Activated T-helper 1 cell treated with Interleukin-2 at 50 U/mL for 16 hours (primary cell): ENCODE measurements around the gene ORC1.
"Not testable (repeated sequence)": the region's sequence is repeated elsewhere in the genome, so short reads cannot be mapped to it uniquely, and the experiment has no call there.

Experiments
- DNase-seq: peaks from one replicate; pipeline ENCODE4 v3.0.0-alpha.2; 2020; ENCODE audit warnings: low read depth

ORC1 gene

DNA sequence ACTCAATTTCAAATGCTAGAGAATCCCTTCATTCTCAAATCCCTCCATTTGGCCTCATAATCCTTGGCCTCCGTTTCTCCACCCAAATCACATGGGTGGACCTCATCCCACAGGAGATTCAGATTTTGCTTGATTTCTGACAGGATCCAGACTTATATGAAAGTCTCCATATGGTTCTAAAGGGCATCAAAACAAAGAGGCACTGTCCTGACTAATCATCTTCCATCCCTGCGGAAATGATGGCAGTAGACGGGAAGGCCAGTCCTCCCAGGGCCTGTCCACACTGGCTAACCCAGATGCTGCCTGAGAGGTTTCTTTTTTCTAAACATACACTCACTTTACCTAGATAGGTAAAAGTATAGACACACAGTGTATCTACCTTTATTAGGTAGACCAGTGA is 18.8 kb downstream of the ORC1 start:
- no peak for DNase-seq

DNA sequence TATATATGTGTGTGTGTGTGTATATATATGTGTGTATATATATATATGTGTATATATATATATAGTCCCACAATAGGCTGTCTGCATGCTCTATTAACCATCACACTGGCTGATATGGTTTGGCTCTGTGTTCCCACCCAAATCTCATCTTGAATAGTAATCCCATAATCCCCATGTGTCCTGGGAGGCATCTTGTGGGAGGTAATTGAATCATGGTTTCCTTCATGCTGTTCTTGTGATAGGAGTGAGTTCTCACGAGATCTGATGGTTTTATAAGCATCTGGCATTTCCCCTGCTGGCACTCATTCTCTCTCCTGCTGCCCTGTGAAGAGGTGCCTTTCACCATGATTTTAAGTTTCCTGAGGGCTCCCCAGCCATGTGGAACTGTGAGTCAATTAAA is 34.4 kb downstream of the ORC1 start:
- DNase-seq, result not testable (repeated sequence)

DNA sequence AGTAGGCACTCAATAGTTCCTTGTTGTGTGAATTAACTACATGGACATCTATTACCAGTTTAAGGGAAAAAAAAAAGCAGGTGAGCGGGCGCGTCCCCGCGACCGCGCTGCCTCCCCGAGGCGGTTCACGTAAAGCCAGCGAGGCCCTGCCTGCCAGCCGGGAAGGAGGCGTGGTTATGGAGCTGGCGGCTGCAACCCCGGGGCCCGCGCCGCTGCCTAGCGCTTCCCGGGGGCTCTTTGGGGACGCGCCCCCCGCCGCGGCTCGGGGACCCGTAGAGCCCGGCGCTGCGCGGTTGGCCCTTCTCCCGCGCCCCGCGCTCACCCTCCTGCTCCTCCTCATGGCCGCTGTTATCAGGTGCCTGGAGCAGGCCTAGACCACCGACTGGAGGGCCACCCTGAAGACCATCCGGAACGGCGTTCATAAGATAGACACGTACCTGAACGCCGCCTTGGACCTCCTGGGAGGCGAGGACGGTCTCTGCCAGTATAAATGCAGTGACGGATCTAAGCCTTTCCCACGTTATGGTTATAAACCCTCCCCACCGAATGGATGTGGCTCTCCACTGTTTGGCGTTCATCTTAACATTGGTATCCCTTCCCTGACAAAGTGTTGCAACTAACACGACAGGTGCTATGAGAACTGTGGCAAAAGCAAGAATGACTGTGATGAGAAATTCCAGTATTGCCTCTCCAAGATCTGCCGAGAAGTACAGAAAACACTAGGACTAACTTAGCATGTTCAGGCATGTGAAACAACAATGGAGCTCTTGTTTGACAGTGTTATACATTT is 35.6 kb downstream of the ORC1 start:
- peak; percentile 47 for DNase-seq

DNA sequence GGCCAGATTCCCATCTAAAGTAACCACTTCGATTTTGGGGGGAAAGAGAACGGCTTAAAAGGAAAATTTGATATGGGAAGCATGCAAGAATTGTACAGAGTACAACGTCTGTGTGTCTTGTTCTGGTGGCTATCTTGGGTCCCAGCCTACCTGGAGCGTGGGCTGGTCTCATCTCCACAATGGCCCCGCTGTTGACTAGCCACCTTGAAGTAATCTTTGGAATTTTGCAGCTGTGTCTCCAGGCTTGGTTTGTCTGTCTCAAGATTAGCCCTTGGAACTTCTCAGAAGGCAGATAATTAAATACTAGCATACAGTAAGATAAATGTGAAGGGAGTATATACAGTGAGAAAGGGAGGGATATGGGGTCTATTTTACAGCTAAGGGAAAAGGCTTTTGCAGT is 37.0 kb downstream of the ORC1 start:
- DNase-seq, result no peak

DNA sequence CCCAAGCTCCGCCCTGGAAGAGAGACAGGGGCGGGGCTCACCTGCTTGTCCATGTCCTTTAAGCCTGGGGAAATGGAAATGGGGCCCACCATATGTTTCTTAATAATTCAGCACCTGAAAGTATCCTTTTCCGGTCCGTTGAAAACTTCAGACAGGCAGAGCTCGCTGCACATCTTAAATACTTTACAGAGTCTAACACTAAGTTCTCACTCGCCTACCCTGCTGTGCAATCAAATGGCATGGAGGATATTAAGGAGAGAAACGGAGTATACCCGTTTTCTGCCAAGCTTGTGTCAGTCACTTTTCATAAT is 37.8 kb downstream of the ORC1 start:
- no peak for DNase-seq

DNA sequence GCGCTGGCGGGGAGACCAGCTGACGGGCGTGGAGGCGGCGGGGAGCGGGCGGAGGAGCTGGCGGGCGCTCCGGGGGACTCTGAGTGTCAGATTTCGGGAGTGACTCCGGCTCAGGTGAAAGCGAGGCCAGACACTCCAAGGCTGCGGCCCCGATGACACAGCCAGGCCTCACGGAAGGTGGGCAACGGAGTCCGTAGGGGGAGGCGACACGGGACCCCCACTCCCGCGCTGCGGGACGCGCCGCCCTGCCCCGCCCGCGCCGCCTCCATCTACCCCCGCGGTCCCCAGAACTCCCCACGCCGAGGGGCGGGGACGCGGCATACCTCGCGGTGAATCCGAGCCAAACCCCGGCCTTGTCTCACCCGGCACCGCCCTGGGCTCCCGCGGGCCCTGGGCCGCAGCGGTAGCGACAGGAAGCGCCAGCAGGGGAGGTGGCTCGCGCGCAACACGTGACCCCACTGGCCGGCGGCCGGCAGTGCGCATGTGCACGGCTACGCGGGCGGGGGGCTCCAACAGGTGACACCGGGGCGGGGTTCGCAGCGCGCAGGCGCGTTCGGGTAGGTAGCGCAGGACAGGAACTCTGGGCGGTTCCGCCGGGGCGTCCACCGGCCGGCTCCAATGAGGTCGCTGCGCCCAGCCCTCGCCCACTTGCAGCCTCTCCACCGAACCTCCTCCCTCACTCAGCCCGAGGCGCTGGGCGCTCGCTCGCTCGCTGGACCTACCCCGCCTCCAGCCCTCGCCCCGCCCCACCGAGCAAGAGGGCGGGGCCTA is 38.3 kb downstream of the ORC1 start, which contains the start of gene CC2D1B:
Gene CC2D1B (minus strand): TSS at position 460 of the 771 bp plus-strand sequence. CDS start 1,585 bp downstream, outside the sequence.
- peak; percentile 100 for DNase-seq

DNA sequence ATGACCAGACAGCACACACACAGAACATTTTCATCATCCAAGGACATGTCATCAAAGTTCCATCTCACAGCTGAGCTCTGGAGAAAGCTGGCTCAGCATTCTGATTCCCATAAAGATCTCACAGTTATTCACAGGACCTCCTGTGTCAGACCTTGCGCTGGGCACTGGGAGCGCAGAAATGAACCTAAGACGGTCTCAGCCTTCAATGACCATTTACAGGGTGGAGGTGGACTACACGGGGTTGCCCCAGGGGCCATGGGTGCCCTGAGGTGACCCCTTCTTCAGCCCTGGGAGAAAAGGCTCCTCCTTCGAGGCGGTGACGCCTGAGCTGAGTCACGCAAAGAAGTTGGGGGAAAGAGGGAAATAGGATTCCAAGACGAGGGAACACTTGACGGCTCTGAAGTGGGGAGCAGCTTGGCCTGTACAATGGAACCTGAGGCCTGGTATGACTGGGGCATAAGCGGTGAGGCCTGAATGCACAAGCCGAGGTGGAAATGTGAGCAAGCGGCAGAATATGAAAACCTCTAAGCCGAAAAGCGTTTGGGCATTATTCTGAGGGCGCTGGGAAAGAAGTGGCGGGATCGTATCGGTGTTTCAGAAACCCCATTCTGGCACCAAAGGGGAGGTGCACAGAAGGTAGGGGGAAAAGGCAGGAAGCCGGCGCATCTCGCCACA is 39.0 kb downstream of the ORC1 start:
- no peak for DNase-seq

DNA sequence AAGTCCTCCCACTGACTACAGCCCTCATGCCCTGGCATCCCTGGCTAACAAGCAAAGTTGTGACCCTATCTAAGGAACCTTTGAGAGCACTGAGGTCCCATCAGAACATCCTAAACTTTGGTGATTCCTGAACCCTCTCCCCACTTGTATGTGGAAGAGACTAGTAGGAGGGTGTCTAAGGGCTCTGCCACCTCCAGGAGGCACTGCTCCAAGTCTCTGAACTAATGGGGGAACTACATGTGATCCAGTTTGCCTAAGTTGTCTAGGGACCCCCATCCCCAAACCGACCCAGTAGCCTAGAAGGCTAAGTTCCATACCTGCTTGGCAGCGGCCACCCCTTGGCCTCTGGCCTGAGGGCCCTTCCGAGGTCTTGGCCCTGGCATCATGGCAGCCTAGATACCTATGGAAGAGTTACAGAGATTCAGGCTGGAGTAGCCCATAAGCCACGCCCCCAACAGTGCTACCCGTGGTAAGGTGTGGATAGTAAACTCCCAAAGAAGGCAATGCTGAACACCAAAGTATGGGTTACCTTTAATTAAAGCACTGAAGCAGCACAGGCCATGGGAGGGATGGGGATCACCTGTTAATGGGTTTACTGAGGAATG is 39.9 kb downstream of the ORC1 start:
- no peak for DNase-seq

DNA sequence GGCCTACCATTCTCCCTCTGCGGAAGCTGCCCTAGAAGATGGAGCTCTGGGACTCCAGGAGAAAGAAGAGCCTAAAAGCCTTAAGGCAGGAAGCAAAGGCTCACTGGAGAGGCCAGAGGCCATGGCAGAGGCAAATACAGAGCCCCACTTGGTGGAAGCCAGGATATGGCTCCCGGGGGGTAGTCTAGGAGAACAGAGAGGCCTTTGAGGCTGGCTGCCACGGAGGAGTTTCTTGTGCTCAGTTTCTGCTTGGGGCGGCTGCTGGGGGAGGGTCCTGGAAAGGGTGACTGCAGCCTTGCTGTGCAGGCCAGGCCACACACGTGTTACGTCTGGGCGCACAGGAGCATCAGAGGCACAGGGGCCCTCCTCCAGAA is 43.6 kb downstream of the ORC1 start:
- DNase-seq, result no peak

DNA sequence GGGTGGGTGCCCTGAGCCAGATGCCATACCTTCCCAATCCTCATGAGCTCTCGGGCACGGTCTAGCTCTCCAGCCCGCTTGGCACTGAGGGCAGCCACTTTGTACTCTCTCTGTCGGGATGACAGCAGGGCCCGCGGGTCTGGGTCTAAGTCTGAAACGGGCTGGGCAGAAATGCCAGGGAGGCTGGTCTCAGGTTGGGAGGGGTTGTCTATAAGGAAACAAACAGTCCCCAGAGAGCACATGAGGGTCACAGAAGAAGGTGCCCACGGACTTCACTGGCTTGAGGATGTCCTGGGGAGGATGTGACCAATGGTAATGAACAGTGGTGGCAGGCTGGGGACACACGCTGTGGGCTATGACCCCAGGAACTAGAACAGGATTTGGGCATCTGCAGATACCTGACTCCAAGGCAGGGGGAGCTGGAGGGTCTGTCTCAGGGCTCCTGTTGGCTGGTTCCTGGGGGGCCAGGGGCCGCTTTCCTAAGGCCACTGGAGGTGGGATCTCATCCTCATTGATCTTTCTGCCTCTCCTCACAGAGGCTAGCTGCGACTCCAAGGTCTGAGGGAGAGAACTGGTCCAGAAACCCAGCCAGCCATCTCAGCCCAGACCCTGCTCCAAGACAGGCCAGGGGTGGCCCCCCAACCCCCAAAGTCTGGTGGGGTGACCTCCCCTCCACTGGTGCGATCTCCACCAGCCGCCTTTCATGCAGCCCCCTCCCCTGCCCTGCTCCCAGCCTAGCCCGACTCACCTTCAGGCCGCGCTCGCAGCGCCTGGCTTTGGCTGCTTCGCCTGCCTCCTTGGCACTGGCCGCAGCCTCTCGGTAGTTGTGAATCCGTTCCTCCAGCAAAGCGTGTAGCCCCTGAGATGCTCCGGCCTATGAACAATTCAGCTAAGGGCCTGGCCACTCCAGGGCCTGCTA is 44.3 kb downstream of the ORC1 start:
- DNase-seq, result no peak

DNA sequence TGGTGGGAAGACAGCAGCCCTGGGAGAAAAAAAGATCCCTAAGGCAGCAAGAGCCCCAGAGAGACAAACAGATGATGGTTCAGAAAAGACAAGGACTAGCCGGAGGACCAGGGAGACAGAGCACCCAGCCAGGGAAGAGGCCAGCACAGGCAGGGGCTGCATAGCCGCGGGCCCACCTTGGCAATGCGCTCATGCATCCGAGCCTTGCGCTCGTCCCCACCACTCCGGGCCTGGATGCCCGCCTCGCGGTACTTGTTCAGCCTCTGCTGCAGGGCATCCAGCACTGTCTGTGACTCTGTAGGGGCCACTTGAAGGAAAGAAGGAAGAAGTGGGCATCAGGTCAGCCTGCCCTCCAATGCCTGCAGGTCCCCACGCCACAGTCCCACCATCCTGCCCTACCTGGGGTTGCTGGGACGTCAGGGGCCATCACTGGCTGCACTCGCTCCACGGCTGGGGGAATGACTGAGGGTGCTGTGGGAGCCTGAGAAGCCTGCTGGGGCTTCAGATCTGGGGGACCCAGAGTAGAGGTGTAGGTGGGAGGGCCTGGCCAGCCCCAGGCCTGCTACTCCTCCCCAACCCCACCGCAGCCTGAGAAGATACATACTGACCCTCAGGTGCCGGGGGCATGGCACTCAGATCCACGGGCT is 45.2 kb downstream of the ORC1 start:
- no peak for DNase-seq

DNA sequence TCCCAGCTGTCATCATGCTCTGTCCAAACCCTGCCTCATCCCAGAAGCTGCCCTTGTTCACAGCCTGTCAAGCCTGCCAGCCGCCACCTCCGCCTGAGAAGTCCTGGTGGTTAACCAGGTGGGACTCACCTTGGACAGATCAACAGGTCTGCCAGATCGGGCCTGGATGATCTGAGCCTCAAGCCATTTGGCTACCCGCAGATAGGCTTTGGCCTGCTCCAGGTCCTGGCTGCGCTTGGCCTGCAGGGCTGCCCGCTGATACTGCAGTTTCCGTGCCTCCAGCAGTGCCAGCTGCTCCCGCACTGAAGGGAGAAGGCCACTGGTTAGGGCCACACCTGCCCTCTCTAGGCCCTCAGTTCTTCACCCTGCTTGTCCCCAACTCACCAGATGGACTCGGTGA is 46.8 kb downstream of the ORC1 start:
- DNase-seq, result no peak

DNA sequence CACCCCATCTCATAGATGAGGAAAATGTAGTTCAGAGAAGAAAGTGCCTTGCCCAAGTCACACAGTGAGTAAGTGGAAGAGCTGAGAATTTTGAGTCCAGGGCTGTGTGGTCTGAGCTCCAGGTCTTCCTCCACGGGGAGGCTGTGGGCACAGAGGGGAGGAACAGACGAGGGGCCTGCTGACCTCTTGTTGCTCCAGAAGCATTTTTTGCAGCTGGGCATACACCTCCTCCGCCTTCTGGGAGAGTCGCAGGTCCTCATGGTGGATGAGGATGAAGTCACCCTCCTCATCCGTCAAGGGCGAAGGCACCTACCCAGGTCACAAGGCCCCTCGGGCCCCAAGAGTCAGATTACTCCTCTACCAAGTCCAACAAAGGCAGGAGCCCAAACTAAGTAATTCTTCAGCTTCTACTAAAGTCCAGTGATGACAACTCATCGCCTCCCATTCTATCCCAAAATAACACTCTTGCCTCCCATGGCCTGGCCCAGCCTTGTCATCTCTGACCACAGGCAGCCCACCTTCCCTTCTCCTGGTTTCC is 47.3 kb downstream of the ORC1 start:
- DNase-seq, result no peak

DNA sequence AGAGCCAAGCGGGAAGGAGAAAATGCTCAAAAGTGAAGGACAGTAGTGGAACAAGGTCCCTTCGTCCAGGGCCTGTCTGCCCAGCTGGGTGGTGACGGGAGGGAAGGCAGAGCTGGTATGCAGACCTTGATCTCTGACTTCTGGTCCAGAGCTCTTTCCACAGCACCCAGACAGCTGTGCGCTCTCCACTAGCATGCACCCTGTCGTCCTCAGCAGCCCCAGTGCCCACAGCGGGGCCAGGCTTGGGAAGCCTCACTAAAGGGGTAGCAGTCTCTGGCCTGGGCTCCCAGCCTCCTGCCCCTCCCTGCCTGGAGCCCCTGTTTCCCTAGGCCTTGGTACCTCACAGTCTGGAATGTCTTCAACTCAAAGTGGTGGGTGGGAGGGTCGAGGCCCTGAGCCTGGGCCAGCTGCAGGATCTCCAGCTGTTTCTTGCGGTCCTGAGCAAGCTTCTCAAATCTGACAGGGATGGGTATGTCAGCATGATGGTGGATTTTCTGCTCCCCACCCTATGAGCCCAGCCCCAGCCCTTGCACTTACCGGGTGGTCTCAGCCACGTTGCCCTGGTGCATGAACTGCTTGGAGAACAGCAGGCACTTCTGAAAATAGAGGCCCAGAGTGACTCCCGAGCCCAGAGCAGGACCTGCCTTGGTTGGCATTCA is 48.2 kb downstream of the ORC1 start:
- DNase-seq, result no peak

DNA sequence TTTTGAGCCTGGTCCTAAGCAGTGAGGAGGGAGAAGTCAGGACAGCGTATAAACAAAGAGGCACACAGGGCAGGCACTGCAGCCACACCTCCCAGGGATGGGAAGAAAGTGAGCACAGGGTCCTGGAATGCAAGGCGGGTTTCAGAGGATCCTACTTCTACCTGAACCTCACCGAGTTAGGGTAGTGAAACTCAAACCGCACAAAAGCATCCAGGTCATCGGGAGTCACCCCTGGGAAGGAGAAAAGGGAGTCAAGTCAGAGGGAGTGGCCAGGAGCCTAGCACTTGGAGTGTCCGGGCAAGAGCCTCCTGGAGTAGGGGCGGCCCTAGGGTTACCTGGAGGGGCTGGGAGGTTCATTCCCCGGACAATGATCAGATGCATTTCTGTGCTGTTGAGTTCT is 48.8 kb downstream of the ORC1 start:
- DNase-seq, result no peak

DNA sequence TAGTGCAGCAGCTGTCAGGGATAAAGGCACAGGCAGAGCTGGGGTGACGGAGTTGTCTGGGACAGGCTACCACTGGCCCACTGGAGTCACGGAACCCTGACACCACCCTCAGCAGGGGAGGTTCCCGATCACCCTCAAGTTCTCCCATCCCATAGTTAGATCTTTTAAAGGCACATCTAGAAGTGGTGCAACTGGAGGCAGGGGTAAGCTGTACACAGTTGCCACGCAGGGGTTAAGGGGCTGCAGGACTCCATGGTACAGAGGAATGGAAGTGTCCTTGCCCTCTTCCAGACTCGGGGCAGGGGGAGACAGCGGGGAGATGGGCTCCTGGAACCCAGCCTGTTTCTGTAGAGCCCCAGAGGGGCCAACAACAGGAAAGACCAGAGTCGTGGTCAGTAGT is 51.5 kb downstream of the ORC1 start:
- no peak for DNase-seq

DNA sequence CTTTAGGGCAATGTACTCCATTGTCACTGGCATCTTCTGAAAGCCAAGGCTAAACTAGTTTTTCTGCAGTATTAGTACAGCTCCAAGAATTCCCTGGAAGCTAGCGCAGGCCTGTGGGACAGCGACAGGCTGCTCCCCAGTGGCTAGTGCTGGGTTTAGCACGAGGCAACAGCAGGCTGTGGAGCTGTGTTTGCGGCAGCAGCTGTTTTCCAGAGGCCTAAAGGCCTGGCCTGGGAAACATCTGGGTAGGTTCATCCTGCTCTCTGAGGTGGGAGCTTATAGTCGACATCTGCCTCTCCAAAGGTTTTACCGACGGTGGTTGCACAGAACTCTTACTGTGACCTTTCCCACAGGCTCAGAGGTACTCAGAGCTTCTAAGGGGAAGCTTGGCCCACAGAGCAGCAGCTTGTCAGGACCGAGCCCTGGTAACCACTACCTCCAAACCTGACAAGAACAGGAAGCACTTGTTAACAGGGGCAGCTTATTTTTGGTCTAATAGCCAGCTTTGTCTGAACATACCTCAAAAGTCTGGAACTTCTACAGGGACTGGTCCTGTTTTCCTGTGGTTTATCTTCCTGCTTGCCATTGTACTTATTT is 55.4 kb downstream of the ORC1 start:
- DNase-seq, result no peak

DNA sequence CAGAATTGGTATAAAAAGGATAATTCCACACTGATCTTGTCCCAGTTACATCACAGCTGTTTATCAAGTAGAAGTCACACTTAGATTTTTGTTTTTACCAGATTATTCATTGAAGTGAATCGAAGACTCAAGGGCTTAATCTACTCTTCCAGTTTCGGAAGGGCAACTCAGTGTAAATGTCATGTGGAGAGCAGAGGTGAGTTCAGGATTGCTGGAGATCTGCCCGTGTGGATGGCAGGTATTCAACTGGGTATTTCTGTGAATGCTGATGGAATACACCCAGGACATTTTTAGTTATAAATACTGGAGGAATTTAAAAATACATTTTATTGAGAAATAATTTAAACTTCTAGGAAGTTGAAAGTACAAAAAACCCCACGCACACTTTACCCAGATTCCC is 57.6 kb downstream of the ORC1 start:
- no peak for DNase-seq

DNA sequence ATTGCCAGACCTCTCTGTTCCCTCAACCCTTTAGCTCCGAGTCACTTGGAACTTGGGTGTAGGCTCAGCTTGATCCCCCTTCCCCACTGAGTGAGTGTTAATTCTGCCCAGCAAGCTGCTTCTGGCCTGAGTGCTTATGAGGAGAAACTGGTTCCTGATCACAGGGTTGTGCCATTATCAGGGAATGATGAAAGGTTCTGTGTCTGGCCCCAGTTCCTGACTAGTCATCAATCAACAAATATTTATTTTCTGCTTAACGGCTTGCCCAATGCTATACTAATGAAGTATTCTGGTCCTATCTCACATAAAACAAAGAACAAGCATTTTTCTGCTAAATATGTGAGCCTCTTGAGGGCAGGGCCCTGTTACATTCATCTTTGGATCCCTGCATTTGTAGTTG is 59.0 kb downstream of the ORC1 start:
- no peak for DNase-seq

DNA sequence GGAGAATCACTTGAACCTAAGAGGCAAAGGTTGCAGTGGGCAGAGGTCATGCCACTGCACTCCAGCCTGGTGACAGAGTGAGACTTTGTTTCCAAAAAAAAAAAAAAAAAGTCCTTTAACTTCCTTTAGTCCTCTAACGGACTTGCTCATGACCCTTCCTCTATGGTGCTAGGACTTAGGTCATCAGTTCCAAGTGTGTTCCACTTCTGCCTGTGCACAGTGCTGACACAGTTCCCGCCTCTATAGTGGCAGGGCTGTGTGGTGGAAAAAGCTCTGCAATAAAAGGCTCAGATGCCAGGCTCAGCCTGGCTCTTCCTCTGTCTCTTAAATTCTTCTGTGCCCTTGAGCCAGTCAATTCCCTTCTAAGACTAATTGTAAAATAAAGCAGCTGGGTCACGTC is 60.2 kb downstream of the ORC1 start:
- DNase-seq, result no peak
